NCI-H82 treated with DMSO at 0.1 percent for 48 hours (cell line): ENCODE measurements around the gene KLF15.

Source experiments
- DNase-seq: peaks from one replicate; lab custom pipeline; 2025; ENCODE audit not compliant: unreplicated experiment; lab: John Stamatoyannopoulos, UW

Gene KLF15

DNA sequence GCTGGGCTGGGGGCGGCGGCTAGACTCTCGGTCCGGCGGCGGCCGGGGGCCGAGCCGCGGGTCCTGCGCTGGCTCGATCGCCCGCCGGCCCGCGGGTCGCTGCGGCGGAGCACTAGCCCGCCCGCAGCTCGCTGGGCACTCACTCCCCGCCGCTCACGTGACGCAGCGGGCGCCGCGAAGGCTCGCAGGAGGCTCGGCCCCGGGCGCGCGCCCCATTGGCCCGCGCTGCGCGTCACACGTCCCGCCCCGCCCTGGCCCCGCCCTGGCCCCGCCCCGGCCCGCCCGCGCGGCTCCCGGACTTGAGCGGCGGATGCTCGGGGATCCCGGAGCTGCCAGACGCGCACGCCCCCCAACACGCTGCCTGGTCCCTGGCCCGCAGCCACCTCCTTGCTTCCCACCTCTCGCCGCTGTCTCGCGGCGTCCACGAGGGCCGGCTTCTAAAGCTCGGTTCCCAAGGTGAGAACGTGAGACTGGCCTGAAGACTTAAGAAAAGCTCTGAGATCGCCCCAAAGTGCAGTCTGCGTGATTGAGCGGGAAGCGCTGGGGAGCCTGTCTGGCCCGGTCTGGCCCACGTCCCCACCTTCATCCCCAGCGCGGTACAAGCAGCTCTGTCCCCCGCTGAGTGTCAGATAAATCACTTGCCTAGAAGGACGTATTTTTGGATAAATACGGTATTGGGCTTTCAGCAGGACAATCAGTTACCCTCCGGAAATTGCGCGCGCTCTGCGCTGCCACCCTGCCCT is at the start of gene KLF15:
Gene KLF15 (minus strand): TSS at position 114 of the 743 bp plus-strand sequence. CDS start 4,486 bp downstream, outside the sequence.
- DNase-seq = peak; percentile 15

- DNase-seq = no peak
These were observed 49.4 kb upstream of the KLF15 start for GRCh38 chr3:126406389-126407296.

DNA sequence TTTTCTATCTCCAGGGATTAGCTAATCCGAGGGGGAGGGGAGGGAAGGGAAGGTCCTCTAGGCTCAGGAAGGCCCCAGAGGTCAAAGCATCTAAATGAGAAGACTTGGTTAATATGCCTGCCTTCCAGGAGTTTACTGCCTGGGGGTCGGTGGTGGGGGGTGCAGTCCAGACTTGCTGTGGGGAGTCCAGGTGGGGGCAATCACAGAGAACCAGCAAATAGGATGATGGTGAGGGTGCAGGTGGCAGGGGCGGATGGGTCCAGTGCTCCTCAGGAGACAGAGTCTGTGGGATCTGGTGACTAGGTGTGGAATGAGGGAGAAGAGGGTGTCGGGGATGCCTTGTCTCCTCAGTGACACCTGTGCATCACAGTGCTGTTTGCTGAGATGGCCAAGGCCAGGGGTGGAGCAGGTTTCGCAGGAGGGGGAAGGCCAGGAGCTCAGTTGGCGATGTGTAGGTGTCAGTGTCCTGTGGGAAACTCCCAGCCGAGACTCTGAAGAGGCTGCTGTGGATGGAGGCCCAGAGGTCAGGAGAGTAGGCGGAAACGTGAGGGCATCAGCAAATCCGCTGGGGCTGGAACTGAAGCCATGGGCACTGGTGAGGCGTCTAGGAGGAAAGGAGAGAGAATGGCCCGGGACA is 45.6 kb upstream of the KLF15 start:
- DNase-seq = no peak

- DNase-seq = no peak
These were observed 45.0 kb upstream of the KLF15 start for GRCh38 chr3:126402178-126402577.

DNA sequence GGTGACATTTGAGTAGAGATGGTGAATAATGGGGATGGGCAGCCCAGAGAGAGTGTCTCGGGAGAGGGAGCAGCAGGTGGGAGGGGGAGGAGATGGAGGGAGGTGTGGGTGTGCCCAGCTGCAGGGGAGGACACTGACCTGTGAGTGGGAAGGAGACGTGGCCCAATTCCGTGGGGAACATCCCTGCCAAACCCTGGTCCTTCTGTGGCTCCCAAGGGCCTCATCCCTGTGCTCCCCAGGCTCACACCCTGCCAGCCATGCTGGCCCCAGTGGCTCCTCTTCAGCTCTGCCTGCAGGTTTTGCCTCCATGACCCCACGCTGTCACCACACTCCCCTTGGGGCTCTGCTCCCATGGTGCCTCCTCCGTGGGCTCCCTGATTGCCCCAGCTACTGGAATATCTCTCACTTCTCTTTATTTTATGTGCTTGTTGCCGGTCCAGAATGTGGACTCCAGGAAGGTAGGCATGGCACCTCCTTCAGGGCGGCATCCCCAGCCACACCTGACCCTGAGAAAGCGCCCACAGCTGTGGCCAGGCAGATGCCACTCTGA is 44.5 kb upstream of the KLF15 start:
- no peak for DNase-seq

GRCh38 chr3:126399756-126400155 is 42.5 kb upstream of the KLF15 start:
- no peak for DNase-seq

GRCh38 chr3:126399351-126399735 is 42.1 kb upstream of the KLF15 start:
- DNase-seq = no peak

DNA sequence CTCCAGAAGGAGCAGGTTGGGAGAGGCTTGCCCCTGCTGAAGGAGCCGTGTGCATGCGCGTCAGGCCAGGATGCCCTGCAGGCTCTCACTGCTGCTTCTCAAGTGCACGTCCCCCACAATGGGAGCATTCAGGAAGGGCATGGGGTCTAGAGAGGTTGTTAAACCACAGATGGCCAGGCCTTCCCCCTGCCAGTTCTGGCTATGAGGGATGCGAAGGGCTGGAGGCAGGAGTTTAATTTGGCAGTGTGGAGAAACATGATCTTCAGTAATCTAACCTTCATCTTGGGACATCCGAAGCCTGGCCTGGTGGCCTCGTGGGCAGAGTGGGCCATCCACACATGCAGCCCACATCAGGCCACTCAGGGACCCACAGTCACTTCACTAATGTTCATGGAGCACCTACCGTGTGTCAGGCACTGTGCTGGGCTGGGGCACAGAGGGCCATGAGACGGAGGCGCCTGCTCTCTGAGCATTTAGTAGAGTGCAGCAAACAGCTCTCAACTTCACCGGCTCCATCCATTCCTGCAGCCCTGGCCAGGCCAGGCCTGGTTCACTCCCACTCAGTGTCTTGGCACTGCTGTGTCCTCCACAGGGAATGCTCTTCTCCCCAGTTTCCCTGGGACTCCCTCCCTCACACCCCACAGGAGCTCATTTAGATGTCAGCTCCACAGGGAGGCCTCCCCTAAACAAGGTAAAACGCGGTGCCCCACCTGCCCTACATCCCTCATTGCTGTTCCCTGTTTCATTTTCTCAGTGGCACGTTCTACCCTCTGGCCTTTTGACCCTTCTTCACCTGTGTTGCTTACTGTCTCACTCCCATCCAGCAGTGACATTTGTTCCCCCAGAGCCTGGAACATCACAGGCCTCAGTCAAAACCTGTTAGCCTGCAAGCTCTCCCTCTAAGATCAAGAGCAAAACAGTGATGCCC is 41.5 kb upstream of the KLF15 start:
- no peak for DNase-seq

- no peak for DNase-seq
These were observed 40.6 kb upstream of the KLF15 start for GRCh38 chr3:126397610-126398422.

- no peak for DNase-seq
These were observed 39.3 kb upstream of the KLF15 start for GRCh38 chr3:126396536-126396935.

- DNase-seq = no peak
These were observed 38.8 kb upstream of the KLF15 start for GRCh38 chr3:126395846-126396513.

DNA sequence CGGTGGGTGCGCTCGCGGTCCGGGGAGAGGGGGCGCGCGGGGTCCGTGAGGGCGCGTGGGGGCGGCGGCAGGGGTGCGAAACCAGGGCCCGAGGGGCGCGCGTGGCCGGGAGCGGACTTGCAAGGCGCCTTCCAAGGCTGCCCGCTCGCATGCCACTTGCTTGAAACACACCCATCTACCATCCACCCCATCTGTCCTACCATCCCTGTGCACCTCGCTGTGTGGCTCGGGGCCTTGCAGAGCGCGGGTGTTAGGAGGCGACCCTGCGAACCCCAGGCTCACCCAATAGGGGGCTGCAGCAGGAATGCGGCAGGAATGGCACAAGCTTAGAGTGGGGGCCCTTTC is 37.7 kb upstream of the KLF15 start:
- no peak for DNase-seq

GRCh38 chr3:126394179-126394976 is 37.2 kb upstream of the KLF15 start, which contains the start of gene CFAP100:
TSS of gene CFAP100 (plus strand) at chr3:126394909. CDS start at chr3:126396001, 1,092 bp downstream.
- no peak for DNase-seq

DNA sequence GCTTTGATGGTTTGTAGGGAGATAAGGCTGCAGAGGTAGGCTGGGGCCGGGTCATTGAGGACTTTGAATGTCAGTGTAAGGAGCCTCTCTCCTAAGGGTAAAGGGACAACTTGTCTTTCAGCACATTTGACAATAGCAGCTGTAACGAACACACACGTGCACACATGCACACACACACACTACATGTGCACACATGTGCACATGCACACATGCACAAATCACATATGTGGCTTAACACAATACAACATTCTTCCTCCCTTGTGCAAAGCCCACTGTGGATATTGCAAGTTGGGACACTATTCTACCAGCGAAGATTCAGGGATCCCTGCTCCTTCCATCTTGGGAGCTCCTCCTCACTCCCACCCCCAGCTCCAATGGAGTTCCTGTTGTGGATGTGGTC is 36.4 kb upstream of the KLF15 start:
- no peak for DNase-seq

DNA sequence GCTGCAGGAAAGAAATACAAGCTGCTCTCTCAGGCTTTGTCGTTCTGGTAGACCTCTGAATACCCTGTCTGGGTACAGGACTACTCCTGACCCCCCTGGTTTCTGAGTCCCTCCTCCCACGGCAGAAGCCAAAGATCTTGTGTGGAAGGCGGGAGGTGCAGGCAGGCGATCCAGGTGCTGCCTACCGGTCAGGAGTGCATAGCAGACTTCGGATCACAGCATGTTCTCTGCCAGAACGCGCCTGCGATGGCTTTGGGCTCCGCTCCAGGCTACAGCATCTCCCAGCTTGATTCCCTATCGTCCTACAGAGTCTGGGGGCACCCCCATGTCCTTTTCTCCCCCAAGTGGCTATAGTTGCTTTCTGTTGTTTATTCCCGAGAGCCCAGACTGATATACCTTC is 35.0 kb upstream of the KLF15 start:
- no peak for DNase-seq

GRCh38 chr3:126391631-126392030 is 34.4 kb upstream of the KLF15 start:
- no peak for DNase-seq

DNA sequence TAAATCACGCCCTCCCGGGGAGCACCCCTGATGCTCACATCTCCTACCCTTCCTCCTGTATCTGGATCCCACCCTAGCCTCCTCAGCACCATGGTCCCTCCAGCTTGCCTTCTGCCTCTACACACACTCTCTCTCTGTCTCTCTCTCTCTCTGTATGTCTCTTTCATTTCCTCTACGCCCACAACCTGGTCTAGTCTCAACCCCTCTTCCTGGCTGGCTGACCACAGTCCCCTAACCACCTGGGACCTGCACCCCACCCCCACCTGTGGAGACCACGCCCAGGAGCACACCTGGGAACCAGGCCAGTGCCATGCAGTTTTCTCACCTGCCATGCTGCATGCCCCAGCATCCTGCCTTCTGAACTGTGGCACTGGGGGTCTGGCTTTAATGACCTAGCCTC is 33.5 kb upstream of the KLF15 start:
- no peak for DNase-seq

- no peak for DNase-seq
These were observed 33.0 kb upstream of the KLF15 start for GRCh38 chr3:126390201-126390600.
